ENCODE results near the gene ZNF750.
A peak's percentile ranks its signal among the peaks of the same experiment; 100 is the strongest.

ZNF750 gene

GRCh38 chr17:82840431-82840831 is 609 bp upstream of the ZNF750 start:
- Histone ChIP-seq H3K79me1 (ENCODE audit: low read length) (peaks cover 22% of the 10 kb centered on the region), H3K4me1 (ENCODE audit: control insufficient read depth in 1 of 2, insufficient read depth in 2 of 2, low read length in 2 of 2) (peaks cover 42 to 43% of the 10 kb centered on the region in 2 experiments), H3K27ac (ENCODE audit: low read depth, low read length) (peak overlapping the region; percentile 9), H3K9ac (ENCODE audit: low read length) (no peak overlapping the region), H2AFZ (ENCODE audit: insufficient read depth, low read length, poor library complexity) (no peak overlapping the region), H3K4ac (ENCODE audit: low read depth, low read length) (no peak overlapping the region), H3K79me2 (ENCODE audit: control insufficient read depth, insufficient read depth, low read length, poor library complexity) (no peaks in the 10 kb centered on the region), H2BK12ac (ENCODE audit: low read length) (peak overlapping the region; percentile 46), H4K12ac (ENCODE audit: low read depth, low read length) (no peak overlapping the region), H2AK5ac (ENCODE audit: low read length) (no peak overlapping the region), H3K18ac (ENCODE audit: low read length) (peak overlapping the region; percentile 8), H3K9me3 (ENCODE audit: insufficient read depth, low read depth, low read length) (no peaks in the 10 kb centered on the region), H3K23ac (ENCODE audit: low read length) (no peak overlapping the region), H4K8ac (ENCODE audit: low read depth, low read length) (peak overlapping the region; percentile 46), H3K4me3 (ENCODE audit: low read depth, low read length) (no peak overlapping the region), H3K36me3 (ENCODE audit: control insufficient read depth in 1 of 2, insufficient read depth in 2 of 2, low read length in 2 of 2) (peaks cover 0 to 2% of the 10 kb centered on the region in 2 experiments), H3K14ac (ENCODE audit: low read length) (peak overlapping the region; percentile 64), H2BK120ac (ENCODE audit: insufficient read depth, low read length, poor library complexity) (peak overlapping the region; percentile 41), H3K27me3 (ENCODE audit: insufficient read depth, low read length) (no peaks in the 10 kb centered on the region), H3K4me2 (ENCODE audit: low read length) (no peak overlapping the region), H2BK5ac (ENCODE audit: low read depth, low read length, poor library complexity) (no peak overlapping the region), H4K91ac (ENCODE audit: low read depth, low read length) (peak overlapping the region; percentile 28)
- no CpG with 5 or more reads among the region's 12 CpGs for WGBS (ENCODE audit: extremely low coverage, insufficient coverage, insufficient read length)
- no peak for DNase-seq

- Histone ChIP-seq H3K9me3 (ENCODE audit: insufficient read depth, low read depth, low read length) (no peaks in the 10 kb centered on the region), H3K18ac (ENCODE audit: low read length) (no peak overlapping the region)
- peak; percentile 83 to 98 for DNase-seq
These were observed 1.3 kb downstream of the ZNF750 start for GRCh38 chr17:82838386-82839063.

GRCh38 chr17:82837586-82838320 is 2.1 kb downstream of the ZNF750 start:
- no peak overlapping the region for H3K4me3 ChIP-seq (ENCODE audit: low read depth, low read length)
- peak overlapping the region; percentile 51 for H2BK12ac ChIP-seq (ENCODE audit: low read length)
- peak overlapping the region; percentile 75 for H3K14ac ChIP-seq (ENCODE audit: low read length)
- peak overlapping the region; percentile 74 for H4K91ac ChIP-seq (ENCODE audit: low read depth, low read length)
- no peaks in the 10 kb centered on the region for H3K27me3 ChIP-seq (ENCODE audit: insufficient read depth, low read length)
- no CpG with 5 or more reads among the region's 13 CpGs for WGBS (ENCODE audit: extremely low coverage, insufficient coverage, insufficient read length)
- H4K12ac ChIP-seq (ENCODE audit: low read depth, low read length): no peak overlapping the region
- H3K4me1 ChIP-seq (ENCODE audit: control insufficient read depth in 1 of 2, insufficient read depth in 2 of 2, low read length in 2 of 2): peaks cover 31% of the 10 kb centered on the region in 2 experiments
- H3K79me1 ChIP-seq (ENCODE audit: low read length): peaks cover 16% of the 10 kb centered on the region
- peak overlapping the region; percentile 2 for H3K27ac ChIP-seq (ENCODE audit: low read depth, low read length)
- peak overlapping the region; percentile 71 for H2AK5ac ChIP-seq (ENCODE audit: low read length)
- H3K4me2 ChIP-seq (ENCODE audit: low read length): peak overlapping the region; percentile 0
- peak overlapping the region; percentile 92 for H2BK120ac ChIP-seq (ENCODE audit: insufficient read depth, low read length, poor library complexity)
- peak in 1 of 2 donors; percentile 49 for DNase-seq
- H2AFZ ChIP-seq (ENCODE audit: insufficient read depth, low read length, poor library complexity): no peak overlapping the region
- H3K79me2 ChIP-seq (ENCODE audit: control insufficient read depth, insufficient read depth, low read length, poor library complexity): peaks cover 2% of the 10 kb centered on the region
- H3K9me3 ChIP-seq (ENCODE audit: insufficient read depth, low read depth, low read length): no peaks in the 10 kb centered on the region
- no peak overlapping the region for H3K23ac ChIP-seq (ENCODE audit: low read length)
- peaks cover 7 to 10% of the 10 kb centered on the region in 2 experiments for H3K36me3 ChIP-seq (ENCODE audit: control insufficient read depth in 1 of 2, insufficient read depth in 2 of 2, low read length in 2 of 2)
- H2BK5ac ChIP-seq (ENCODE audit: low read depth, low read length, poor library complexity): peak overlapping the region; percentile 67
- peak overlapping the region; percentile 56 for H3K4ac ChIP-seq (ENCODE audit: low read depth, low read length)
- H3K9ac ChIP-seq (ENCODE audit: low read length): no peak overlapping the region
- peak overlapping the region; percentile 62 for H4K8ac ChIP-seq (ENCODE audit: low read depth, low read length)
- peak overlapping the region; percentile 33 for H3K18ac ChIP-seq (ENCODE audit: low read length)

More at GRCh38 chr17:82838386-82839063, 1.3 kb downstream of the ZNF750 start:
- H4K12ac ChIP-seq (ENCODE audit: low read depth, low read length): no peak overlapping the region
- peaks cover 31% of the 10 kb centered on the region in 2 experiments for H3K4me1 ChIP-seq (ENCODE audit: control insufficient read depth in 1 of 2, insufficient read depth in 2 of 2, low read length in 2 of 2)
- no peak overlapping the region for H3K4ac ChIP-seq (ENCODE audit: low read depth, low read length)
- no peak overlapping the region for H3K9ac ChIP-seq (ENCODE audit: low read length)
- H3K27me3 ChIP-seq (ENCODE audit: insufficient read depth, low read length): no peaks in the 10 kb centered on the region
- no peak overlapping the region for H2BK120ac ChIP-seq (ENCODE audit: insufficient read depth, low read length, poor library complexity)
- no peak overlapping the region for H4K91ac ChIP-seq (ENCODE audit: low read depth, low read length)
- peaks cover 2 to 4% of the 10 kb centered on the region in 2 experiments for H3K36me3 ChIP-seq (ENCODE audit: control insufficient read depth in 1 of 2, insufficient read depth in 2 of 2, low read length in 2 of 2)
- H3K79me2 ChIP-seq (ENCODE audit: control insufficient read depth, insufficient read depth, low read length, poor library complexity): peaks cover 2% of the 10 kb centered on the region
- peak overlapping the region; percentile 19 for H3K4me2 ChIP-seq (ENCODE audit: low read length)
- H2AK5ac ChIP-seq (ENCODE audit: low read length): no peak overlapping the region
- no peak overlapping the region for H2BK12ac ChIP-seq (ENCODE audit: low read length)
- no peak overlapping the region for H2AFZ ChIP-seq (ENCODE audit: insufficient read depth, low read length, poor library complexity)
- no peak overlapping the region for H3K4me3 ChIP-seq (ENCODE audit: low read depth, low read length)
- H4K8ac ChIP-seq (ENCODE audit: low read depth, low read length): no peak overlapping the region
- no CpG with 5 or more reads among the region's 17 CpGs for whole genome bisulfite sequencing (ENCODE audit: extremely low coverage, insufficient coverage, insufficient read length)
- no peak overlapping the region for H3K14ac ChIP-seq (ENCODE audit: low read length)
- H3K79me1 ChIP-seq (ENCODE audit: low read length): peaks cover 16% of the 10 kb centered on the region
- peak overlapping the region; percentile 54 for H3K27ac ChIP-seq (ENCODE audit: low read depth, low read length)
- no peak overlapping the region for H2BK5ac ChIP-seq (ENCODE audit: low read depth, low read length, poor library complexity)
- H3K23ac ChIP-seq (ENCODE audit: low read length): no peak overlapping the region

- H3K18ac ChIP-seq (ENCODE audit: low read length): no peak overlapping the region
- H3K79me1 ChIP-seq (ENCODE audit: low read length): peaks cover 16% of the 10 kb centered on the region
- H3K14ac ChIP-seq (ENCODE audit: low read length): peak overlapping the region; percentile 17
- H3K36me3 ChIP-seq (ENCODE audit: control insufficient read depth in 1 of 2, insufficient read depth in 2 of 2, low read length in 2 of 2): peaks cover 7 to 12% of the 10 kb centered on the region in 2 experiments
- no peak overlapping the region for H3K4ac ChIP-seq (ENCODE audit: low read depth, low read length)
- peak overlapping the region; percentile 25 for H2BK120ac ChIP-seq (ENCODE audit: insufficient read depth, low read length, poor library complexity)
- no peaks in the 10 kb centered on the region for H3K9me3 ChIP-seq (ENCODE audit: insufficient read depth, low read depth, low read length)
- H3K27ac ChIP-seq (ENCODE audit: low read depth, low read length): no peak overlapping the region
- H3K9ac ChIP-seq (ENCODE audit: low read length): no peak overlapping the region
- WGBS (ENCODE audit: extremely low coverage, insufficient coverage, insufficient read length): no CpG with 5 or more reads among the region's 12 CpGs
- H3K4me2 ChIP-seq (ENCODE audit: low read length): no peak overlapping the region
- peaks cover 2% of the 10 kb centered on the region for H3K79me2 ChIP-seq (ENCODE audit: control insufficient read depth, insufficient read depth, low read length, poor library complexity)
- H2AFZ ChIP-seq (ENCODE audit: insufficient read depth, low read length, poor library complexity): no peak overlapping the region
- H3K4me1 ChIP-seq (ENCODE audit: control insufficient read depth in 1 of 2, insufficient read depth in 2 of 2, low read length in 2 of 2): peaks cover 31% of the 10 kb centered on the region in 2 experiments
- no peak overlapping the region for H2AK5ac ChIP-seq (ENCODE audit: low read length)
- H3K23ac ChIP-seq (ENCODE audit: low read length): no peak overlapping the region
- no peak overlapping the region for H3K4me3 ChIP-seq (ENCODE audit: low read depth, low read length)
- H4K12ac ChIP-seq (ENCODE audit: low read depth, low read length): no peak overlapping the region
- no peaks in the 10 kb centered on the region for H3K27me3 ChIP-seq (ENCODE audit: insufficient read depth, low read length)
- no peak overlapping the region for H4K8ac ChIP-seq (ENCODE audit: low read depth, low read length)
- DNase-seq: peak in 1 of 2 donors; percentile 36
- H2BK5ac ChIP-seq (ENCODE audit: low read depth, low read length, poor library complexity): peak overlapping the region; percentile 18
- peak overlapping the region; percentile 56 for H2BK12ac ChIP-seq (ENCODE audit: low read length)
- H4K91ac ChIP-seq (ENCODE audit: low read depth, low read length): no peak overlapping the region
These were observed 2.9 kb downstream of the ZNF750 start for GRCh38 chr17:82836823-82837357.
